ENCODE measurements around the gene MGAT5.

The MGAT5 gene

GRCh38 chr2:134401081-134401497 is 147.2 kb downstream of the MGAT5 start:
- no peak for DNase-seq

DNA sequence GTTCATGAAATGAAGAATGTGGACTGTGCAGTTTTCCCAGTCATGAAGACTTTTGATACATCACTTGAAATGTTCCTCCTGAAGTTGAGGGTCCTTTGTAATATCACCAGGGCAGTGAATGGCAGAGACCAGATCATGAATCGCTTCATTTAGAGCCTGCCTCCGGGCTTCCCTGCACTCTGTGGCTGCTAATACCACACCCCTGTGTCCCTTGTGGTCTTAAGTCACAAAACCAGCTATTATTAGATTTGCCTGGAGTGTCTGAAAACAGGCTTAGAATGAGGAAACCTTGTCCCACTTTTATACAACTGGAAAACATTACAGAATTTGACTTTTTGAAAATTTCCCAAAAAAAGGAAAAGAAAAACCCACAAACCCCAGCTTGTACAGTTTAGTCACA is 147.9 kb downstream of the MGAT5 start:
- no peak for DNase-seq

GRCh38 chr2:134402410-134402809 is 148.5 kb downstream of the MGAT5 start:
- no peak for DNase-seq

GRCh38 chr2:134405611-134406081 is 151.8 kb downstream of the MGAT5 start:
- DNase-seq = no peak

GRCh38 chr2:134406311-134406710 is 152.4 kb downstream of the MGAT5 start:
- no peak for DNase-seq

DNA sequence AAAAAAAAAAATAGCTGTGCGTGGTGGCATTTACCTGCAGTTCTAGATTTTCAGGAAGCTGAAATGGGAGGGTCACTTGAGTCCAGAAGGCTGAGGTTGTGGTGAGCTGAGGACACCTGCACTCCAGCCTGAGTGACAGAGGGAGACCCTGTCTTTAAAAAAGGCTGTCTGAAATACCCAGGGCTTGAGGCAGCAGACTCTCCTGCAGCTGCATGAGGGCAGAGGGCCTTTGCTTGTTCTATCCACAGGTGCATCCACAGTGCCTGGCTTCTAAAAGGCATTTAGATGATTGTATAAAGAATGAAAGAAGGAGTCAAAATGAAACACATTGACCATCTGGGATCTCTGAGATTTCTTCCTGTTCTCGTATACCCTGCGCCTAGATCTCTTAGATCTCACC is 152.9 kb downstream of the MGAT5 start:
- no peak for DNase-seq

GRCh38 chr2:134407154-134407890 is 153.4 kb downstream of the MGAT5 start:
- DNase-seq = no peak

DNA sequence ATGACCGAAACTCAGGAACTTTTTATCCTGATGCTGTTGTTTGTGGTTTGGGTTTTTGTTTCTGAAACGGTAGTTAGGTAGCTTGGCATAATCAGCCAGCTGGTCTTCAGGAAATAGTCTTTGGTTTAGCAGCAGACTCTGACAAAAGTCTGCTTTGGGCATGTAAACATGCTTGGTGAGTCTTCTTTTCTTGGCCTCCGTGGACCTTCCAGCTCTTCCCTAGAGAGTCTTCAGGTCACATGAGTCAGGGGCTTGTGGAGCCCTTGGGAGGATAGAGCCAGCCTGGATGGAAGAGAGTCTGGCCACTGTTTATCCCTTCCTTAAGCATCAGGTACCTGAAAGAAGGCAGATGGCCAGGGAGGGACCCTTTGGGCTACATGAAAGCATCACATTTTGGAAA is 154.5 kb downstream of the MGAT5 start:
- DNase-seq = no peak

DNA sequence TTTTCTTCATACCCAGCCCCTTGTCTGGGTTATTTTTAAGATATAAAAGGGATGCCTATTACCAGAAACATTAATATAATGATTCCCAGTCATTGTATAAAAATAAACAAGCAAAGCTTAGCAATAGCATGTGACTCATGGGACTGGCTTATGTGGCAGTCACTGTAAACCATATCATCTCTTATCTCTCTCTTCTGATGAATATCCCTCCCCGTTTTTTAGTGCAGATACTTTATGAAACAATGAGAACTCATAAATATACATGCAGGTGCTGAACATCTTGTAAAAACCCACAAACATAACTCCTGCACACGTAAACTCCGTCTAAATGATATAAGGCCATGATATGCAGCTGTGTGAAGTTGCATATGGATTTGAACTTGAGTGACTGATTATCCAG is 154.9 kb downstream of the MGAT5 start:
- no peak for DNase-seq

- no peak for DNase-seq
Observed at GRCh38 chr2:134410006-134410405, 156.1 kb downstream of the MGAT5 start.

DNA sequence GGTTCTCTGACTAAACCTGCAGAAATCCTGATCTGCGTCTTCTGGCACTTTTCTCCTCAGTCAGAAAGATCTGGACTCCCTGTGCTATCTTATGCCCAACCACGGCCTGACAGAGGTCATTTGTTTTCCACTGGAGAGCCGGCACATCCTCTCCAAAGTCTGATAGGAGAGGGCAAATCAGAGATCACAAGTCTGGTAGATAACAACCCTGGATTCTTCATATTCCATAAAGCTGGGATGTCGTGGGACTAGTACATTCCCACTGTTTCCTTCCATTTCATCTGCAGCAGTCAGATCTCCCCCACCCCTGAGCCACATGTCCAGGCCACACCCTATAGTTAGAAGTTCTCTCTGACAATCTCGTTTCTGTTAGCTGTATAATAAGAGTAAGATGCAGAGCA is 157.0 kb downstream of the MGAT5 start:
- no peak for DNase-seq

- DNase-seq = no peak
Observed at GRCh38 chr2:134411279-134411827, 157.5 kb downstream of the MGAT5 start.

GRCh38 chr2:134411828-134412638 is 158.2 kb downstream of the MGAT5 start:
- DNase-seq = peak; percentile 62

GRCh38 chr2:134412639-134412999 is 158.7 kb downstream of the MGAT5 start:
- no peak for DNase-seq

- DNase-seq = no peak
Observed at GRCh38 chr2:134413430-134413829, 159.6 kb downstream of the MGAT5 start.

GRCh38 chr2:134413912-134414311 is 160.0 kb downstream of the MGAT5 start:
- no peak for DNase-seq

GRCh38 chr2:134416018-134416417 is 162.1 kb downstream of the MGAT5 start:
- no peak for DNase-seq

DNA sequence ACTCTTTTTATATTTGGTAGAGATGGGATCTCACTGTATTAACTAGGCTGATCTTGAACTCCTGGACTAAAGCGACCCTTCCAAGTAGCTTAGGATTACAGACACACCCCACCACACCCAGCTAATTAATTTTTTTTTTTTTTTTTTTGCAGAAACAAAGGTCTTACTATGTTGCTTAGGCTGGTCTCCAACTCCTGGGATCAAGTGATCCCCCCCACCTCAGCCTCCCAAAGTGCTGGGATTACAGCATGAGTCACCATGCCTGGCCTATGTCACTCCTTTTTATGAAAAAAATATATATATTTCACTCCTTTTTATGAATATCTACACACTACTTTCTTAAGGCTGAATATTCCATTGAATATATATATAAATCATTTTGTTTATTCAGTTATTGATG is 162.8 kb downstream of the MGAT5 start:
- DNase-seq = no peak

DNA sequence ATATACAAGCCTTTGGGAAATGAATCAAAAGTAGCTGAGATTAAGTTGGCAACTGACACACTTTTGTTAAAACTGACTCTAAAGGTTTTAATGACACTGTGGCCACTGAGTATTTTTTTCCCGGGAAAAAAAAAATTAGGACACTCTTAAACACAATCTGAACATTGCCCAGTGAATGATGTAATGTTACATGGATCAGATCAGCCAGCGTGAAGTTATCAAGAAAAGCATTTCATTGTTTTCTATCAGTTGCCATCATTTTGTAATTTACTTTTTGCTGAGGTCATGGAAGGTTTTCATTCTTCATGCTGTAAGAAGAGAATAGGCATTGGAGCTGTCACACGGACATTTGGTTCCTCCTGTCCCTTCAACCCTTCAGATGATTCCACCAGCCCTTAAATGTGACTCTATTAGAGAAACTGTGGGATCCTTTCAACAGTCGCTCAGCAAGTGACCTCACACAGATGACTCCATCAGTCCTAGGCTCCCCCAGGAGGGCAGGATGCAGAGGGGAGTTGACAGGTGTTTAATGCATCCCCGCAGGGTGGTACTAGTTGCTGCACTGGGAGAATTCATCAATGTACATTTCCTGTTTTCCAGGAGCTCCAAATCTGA is 164.2 kb downstream of the MGAT5 start:
- DNase-seq = no peak

GRCh38 chr2:134420259-134420658 is 166.4 kb downstream of the MGAT5 start:
- DNase-seq = no peak

- no peak for DNase-seq
Observed at GRCh38 chr2:134420920-134421319, 167.0 kb downstream of the MGAT5 start.

GRCh38 chr2:134421556-134422328 is 167.9 kb downstream of the MGAT5 start:
- no peak for DNase-seq

All from right kidney (tissue), 1 donor.